Tibial nerve (tissue), 4 donors: ENCODE results near the gene RELL1. TPM values are rescaled to one million over a fixed set of nuclear protein-coding genes. Genes with fewer than 3 reads are reported as not detected.

Source experiments
- DNase-seq, 2 donors: peaks; one replicate each; pipeline ENCODE4 v3.0.0-alpha.2; 2019; ENCODE audit warnings: low spot score in 2 of 2
- H3K27ac ChIP-seq, 4 donors: fragments of 200-600 bp; sonication (generic) in 3 of 4; one replicate each; pipeline ENCODE4 v1.5.1; 2017 to 2019; ENCODE audit warnings: mild to moderate bottlenecking in 1 of 4
- H3K27me3 ChIP-seq, 2 donors: fragments of 200-600 bp; sonication (generic) in 1 of 2; one replicate each; pipeline versions ENCODE4 v1.5.1 to v1.6.0; 2017 to 2019
- H3K36me3 ChIP-seq, 3 donors: fragments of 200-600 bp; sonication (generic); one replicate each; pipeline ENCODE4 v1.5.1; 2018 to 2019
- H3K4me1 ChIP-seq, 4 donors: fragments of 200-600 bp; sonication (generic) in 3 of 4; one replicate each; pipeline ENCODE4 v1.5.1; 2017 to 2019
- H3K4me3 ChIP-seq, 4 donors: fragments of 200-600 bp; sonication (generic) in 3 of 4; one replicate each; pipeline ENCODE4 v1.5.1; 2017 to 2019; ENCODE audit warnings: mild to moderate bottlenecking in 1 of 4, moderate library complexity in 1 of 4
- H3K9me3 ChIP-seq, 4 donors: fragments of 200-600 bp; sonication (generic) in 3 of 4; one replicate each; pipeline ENCODE4 v1.5.1; 2017 to 2019
- EP300 ChIP-seq, 2 donors: sonication (generic); formaldehyde crosslinking; IDR thresholded peaks; one replicate each; pipeline ENCODE4 v1.6.1; 2017; ENCODE audit warnings: antibody characterized with exemption in 2 of 2, mild to moderate bottlenecking in 1 of 2
- POLR2A ChIP-seq, 2 donors: fragments of 450-650 bp; IDR thresholded peaks; one replicate each; pipeline ENCODE4 v1.6.1; 2017; ENCODE audit warnings: antibody characterized with exemption in 2 of 2, mild to moderate bottlenecking in 2 of 2, moderate library complexity in 2 of 2
- WGBS, 2 donors: methylation state at CpG; one replicate each; pipeline ENCODE4 v1.1.5; 2018; 5-methylcytosine and 5-hydroxymethylcytosine counted together
- total RNA-seq, 4 donors: library from RNA; depleted of rRNA; stranded (reverse); fragments of >200 nt; gene quantifications; one replicate each; pipeline ENCODE4 v1.1.0, GENCODE V29; 2016
- TF ChIP-seq, protein P1 (sequence below), 5 experiments: fragments of 200-600 bp in 3 of 5; fragments of 450-650 bp in 2 of 5; sonication (generic) in 3 of 5; IDR thresholded peaks; one replicate each; pipeline ENCODE4 v1.5.1; 2016 to 2019; ENCODE audit warnings: antibody characterized with exemption in 5 of 5, mild to moderate bottlenecking in 3 of 5, moderate library complexity in 2 of 5

Gene RELL1
- total RNA-seq, 4 donors from 2014 or later: 43.8 to 78.0 (median 61.2) TPM

DNA sequence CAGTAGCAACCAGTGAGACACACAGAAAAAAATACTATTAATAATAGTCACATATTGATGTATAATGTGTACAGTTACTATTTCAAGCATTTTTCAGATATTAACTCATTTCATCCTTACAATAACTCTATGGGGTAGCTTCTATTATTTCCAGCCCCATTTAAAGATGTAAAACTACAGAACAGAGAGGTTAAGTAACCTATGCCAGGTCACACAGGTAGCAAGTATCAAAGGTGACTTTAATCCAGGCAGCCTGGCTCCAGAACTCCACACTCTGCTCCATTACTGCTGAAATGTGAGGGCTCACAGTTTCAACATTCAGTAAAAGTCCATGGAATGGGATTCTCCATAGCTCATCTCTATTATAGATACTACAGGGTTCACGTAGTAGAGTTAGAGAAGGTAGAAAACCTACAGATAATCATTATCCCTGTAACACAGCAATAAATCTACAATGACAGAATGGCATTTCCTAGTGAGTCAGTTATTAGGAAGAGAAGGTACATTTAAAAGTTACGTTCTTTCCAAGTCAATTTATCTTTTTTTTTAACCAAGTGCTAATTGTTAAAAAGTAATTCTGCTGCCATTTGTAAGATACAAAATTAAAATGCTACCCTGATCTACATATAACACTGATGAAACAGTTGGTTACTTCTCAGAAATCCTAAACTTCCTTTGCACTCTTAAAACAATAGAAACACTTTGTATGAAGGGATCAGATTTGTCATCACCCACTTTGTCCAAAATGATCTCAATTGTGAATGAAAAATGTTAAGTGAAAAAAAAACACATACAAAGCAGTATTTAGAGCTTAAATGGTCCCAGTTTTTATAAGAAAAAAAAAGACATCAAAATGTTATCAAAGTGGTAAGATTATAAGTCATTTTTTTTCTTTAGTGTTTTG, 18.7 kb downstream of the RELL1 start:
- TF ChIP-seq EP300 (IDR thresholded peaks at IDR 0.05) (no peak), POLR2A (IDR thresholded peaks at IDR 0.05) (no peak)
- TF ChIP-seq, protein P1, sequence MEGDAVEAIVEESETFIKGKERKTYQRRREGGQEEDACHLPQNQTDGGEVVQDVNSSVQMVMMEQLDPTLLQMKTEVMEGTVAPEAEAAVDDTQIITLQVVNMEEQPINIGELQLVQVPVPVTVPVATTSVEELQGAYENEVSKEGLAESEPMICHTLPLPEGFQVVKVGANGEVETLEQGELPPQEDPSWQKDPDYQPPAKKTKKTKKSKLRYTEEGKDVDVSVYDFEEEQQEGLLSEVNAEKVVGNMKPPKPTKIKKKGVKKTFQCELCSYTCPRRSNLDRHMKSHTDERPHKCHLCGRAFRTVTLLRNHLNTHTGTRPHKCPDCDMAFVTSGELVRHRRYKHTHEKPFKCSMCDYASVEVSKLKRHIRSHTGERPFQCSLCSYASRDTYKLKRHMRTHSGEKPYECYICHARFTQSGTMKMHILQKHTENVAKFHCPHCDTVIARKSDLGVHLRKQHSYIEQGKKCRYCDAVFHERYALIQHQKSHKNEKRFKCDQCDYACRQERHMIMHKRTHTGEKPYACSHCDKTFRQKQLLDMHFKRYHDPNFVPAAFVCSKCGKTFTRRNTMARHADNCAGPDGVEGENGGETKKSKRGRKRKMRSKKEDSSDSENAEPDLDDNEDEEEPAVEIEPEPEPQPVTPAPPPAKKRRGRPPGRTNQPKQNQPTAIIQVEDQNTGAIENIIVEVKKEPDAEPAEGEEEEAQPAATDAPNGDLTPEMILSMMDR (IDR thresholded peaks at IDR 0.05): no peak
- Histone ChIP-seq H3K9me3 (no peaks in the 10 kb centered on the region), H3K27me3 (no peaks in the 10 kb centered on the region), H3K4me3 (no peak overlapping the region), H3K4me1 (peaks cover 0 to 65% (median 33%) of the 10 kb centered on the region in 4 donors), H3K36me3 (no peaks in the 10 kb centered on the region), H3K27ac (peak overlapping the region; percentile 21 to 73 (median 46))
- 80 to 88% methylated on average over 2 of the region's 2 CpGs for WGBS, 2 donors
- no peak for DNase-seq

GRCh38 chr4:37666625-37667071, 19.5 kb downstream of the RELL1 start:
- 42 to 61% methylated on average over 6 of the region's 6 CpGs for WGBS, 2 donors
- peak; percentile 36 to 65 for DNase-seq
- Histone ChIP-seq H3K4me1 (peaks cover 0 to 71% (median 38%) of the 10 kb centered on the region in 4 donors), H3K4me3 (no peak overlapping the region), H3K9me3 (no peaks in the 10 kb centered on the region), H3K27me3 (no peaks in the 10 kb centered on the region), H3K27ac (peak overlapping the region; percentile 34 to 73 (median 64)), H3K36me3 (no peaks in the 10 kb centered on the region)
- TF ChIP-seq, protein P1 (IDR thresholded peaks at IDR 0.05): no peak
- peak; percentile 54 to 84 for TF ChIP-seq EP300 (IDR thresholded peaks at IDR 0.05)

DNA sequence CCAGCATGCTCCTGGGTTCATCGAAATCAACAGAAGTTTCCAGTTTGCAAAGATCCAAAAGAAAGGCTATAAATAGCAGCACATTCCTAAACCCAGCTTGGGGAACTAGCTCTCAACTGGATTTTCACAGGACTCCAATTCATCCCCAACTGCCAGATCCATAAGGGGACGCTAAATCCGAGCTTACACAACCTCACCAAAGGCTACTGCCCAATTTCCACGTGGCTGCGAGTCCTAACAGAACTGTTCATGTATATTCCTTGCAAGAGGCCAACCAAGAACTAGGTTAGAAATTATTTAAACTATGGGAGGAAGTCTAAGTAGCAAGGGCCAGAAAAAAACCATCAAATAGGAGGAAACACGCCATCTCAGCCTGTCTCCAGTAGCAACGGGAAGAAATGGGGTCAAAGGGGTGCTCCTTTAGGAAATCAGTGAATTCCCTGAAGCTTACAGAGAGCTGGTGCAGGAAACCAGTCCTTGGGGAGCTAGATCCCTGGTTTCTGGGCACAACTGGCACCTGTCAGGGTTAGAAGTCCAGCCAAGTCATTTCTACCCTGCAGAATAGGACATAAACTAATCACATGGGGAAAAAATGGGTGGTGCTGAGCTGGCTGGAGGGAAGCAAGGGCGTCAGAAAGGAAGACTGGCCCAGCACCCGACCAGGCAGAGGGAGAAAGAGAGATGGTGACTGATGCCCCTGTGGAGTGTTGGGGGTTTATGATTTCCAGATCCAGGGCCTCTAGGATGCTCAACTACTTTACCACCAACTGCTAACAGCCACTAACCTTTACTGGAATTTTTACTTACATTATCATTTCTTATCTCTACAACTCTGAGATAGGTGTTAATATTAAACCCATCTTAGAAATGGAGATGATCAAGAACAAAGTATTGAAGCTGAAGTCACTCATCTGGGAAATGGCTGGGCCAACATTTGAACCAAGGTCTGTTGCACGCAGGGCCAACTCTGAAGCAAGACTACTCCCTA, 20.5 kb downstream of the RELL1 start:
- no peaks in the 10 kb centered on the region for H3K36me3 ChIP-seq
- H3K4me1 ChIP-seq: peaks cover 0 to 78% (median 41%) of the 10 kb centered on the region in 4 donors
- H3K4me3 ChIP-seq: no peak overlapping the region
- no peaks in the 10 kb centered on the region for H3K9me3 ChIP-seq
- H3K27me3 ChIP-seq: no peaks in the 10 kb centered on the region
- 41% methylated on average over 10 of the region's 10 CpGs for WGBS, 2 donors
- TF ChIP-seq EP300 (IDR thresholded peaks at IDR 0.05) (peak in 1 of 2 donors; percentile 49), POLR2A (IDR thresholded peaks at IDR 0.05) (no peak)
- H3K27ac ChIP-seq: peak overlapping the region; percentile 45 to 73 (median 64)
- DNase-seq: no peak

DNA sequence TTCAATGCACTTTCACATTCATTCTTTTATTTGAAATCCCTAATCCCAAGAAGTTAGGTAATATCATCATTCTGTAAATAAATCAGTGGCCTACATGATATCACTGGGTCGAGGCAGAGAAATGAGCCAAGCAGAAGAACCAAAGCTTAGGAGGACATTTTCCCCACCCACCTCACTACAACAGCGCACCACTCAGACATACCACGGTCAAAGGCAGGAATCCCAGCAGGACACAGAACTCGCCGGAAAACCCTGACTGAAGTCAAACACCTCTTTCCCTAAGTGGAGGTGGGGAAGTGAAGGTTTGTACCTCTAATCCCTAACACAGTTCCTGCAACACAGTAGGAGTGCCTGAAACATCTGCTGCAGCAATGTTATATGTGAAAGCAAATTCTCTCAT, 21.5 kb downstream of the RELL1 start:
- no peak overlapping the region for H3K4me3 ChIP-seq
- peak overlapping the region in 2 of 4 donors; percentile 58 to 73 for H3K27ac ChIP-seq
- DNase-seq: no peak
- H3K27me3 ChIP-seq: no peaks in the 10 kb centered on the region
- H3K9me3 ChIP-seq: no peaks in the 10 kb centered on the region
- H3K36me3 ChIP-seq: no peaks in the 10 kb centered on the region
- TF ChIP-seq EP300 (IDR thresholded peaks at IDR 0.05) (no peak), POLR2A (IDR thresholded peaks at IDR 0.05) (no peak)
- TF ChIP-seq, protein P1 (IDR thresholded peaks at IDR 0.05): no peak
- 53 to 56% methylated on average over 5 of the region's 5 CpGs for WGBS, 2 donors
- peaks cover 0 to 77% (median 41%) of the 10 kb centered on the region in 4 donors for H3K4me1 ChIP-seq

- Histone ChIP-seq H3K4me1 (peaks cover 0 to 84% (median 41%) of the 10 kb centered on the region in 4 donors), H3K4me3 (no peak overlapping the region), H3K27me3 (no peaks in the 10 kb centered on the region), H3K9me3 (no peaks in the 10 kb centered on the region), H3K36me3 (no peaks in the 10 kb centered on the region), H3K27ac (peak overlapping the region in 2 of 4 donors; percentile 58 to 64)
- DNase-seq: no peak
- 80 to 82% methylated on average over 7 of the region's 7 CpGs for WGBS, 2 donors
- TF ChIP-seq, protein P1 (IDR thresholded peaks at IDR 0.05): no peak
- TF ChIP-seq POLR2A (IDR thresholded peaks at IDR 0.05) (no peak), EP300 (IDR thresholded peaks at IDR 0.05) (no peak)
Measured at GRCh38 chr4:37663552-37663951, 22.6 kb downstream of the RELL1 start.
